Measurements from ENCODE around the gene FGA.
A peak's percentile ranks its signal among the peaks of the same experiment; 100 is the strongest.

FGA gene

GRCh38 chr4:154578919-154579318 is 11.6 kb downstream of the FGA start:
- no peak for DNase-seq

GRCh38 chr4:154577324-154577723 is 13.2 kb downstream of the FGA start:
- no peak for DNase-seq

GRCh38 chr4:154574311-154574710 is 16.2 kb downstream of the FGA start:
- DNase-seq, result no peak

DNA sequence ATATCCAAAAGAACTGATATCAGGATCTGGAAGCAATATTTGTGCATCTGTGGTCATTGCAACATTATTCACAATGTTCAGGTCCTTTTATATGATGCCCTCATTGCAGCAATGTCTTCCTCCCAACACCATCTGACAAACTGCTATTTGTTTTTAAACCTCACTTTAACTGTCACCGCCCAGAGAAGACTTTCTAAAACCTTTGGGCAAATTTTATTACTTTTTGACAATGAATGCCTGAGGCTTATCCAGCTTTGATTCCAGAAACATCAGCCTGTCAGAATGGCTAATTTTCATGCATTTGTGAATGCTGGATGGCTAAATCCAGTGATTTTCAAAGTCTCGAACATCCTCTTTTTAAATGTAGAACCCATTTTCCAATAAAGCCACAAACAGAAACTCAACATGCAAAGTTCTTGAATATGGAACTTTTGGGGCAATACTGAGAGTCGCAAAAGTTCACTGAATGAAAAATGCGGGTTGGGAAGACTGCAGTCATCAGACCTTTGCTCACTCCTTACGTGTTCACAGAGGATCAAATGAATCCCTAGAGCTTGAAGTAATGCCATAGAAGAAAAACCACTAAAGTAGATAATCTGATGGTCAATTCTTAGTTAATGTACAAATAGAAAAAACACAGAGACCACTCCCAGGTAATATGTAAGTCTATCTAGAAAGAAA is 17.2 kb downstream of the FGA start:
- no peak for DNase-seq

GRCh38 chr4:154569584-154569983 is 21.0 kb downstream of the FGA start:
- no peak for DNase-seq

DNA sequence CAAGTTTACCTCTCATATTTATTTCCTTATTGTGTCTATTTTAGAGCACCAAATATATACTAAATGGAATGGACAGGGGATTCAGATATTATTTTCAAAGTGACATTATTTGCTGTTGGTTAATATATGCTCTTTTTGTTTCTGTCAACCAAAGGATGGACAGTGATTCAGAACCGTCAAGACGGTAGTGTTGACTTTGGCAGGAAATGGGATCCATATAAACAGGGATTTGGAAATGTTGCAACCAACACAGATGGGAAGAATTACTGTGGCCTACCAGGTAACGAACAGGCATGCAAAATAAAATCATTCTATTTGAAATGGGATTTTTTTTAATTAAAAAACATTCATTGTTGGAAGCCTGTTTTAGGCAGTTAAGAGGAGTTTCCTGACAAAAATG is 21.5 kb downstream of the FGA start:
- DNase-seq, result no peak

DNA sequence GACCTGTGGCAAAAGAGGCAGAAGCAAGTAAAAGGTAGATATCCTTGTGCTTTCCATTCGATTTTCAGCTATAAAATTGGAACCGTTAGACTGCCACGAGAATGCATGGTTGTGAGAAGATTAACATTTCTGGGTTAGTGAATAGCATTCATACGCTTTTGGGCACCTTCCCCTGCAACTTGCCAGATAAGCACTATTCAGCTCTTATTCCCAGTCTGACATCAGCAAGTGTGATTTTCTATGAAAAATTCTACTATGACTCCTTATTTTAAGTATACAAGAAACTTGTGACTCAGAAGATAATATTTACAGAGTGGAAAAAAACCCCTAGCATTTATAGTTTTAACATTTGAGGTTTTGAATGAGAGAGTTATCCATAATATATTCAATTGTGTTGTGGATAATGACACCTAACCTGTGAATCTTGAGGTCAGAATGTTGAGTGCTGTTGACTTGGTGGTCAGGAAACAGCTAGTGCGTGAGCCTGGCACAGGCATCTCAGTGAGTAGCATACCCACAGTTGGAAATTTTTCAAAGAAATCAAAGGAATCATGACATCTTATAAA is 23.8 kb downstream of the FGA start:
- no peak for DNase-seq

DNA sequence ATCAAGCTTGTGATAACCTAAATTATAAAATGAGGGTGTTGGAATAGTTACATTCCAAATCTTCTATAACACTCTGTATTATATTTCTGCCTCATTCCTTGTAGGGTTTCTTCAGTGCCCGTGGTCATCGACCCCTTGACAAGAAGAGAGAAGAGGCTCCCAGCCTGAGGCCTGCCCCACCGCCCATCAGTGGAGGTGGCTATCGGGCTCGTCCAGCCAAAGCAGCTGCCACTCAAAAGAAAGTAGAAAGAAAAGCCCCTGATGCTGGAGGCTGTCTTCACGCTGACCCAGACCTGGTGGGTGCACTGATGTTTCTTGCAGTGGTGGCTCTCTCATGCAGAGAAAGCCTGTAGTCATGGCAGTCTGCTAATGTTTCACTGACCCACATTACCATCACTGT is 24.8 kb downstream of the FGA start:
- DNase-seq, result no peak

GRCh38 chr4:154564311-154564710 is 26.2 kb downstream of the FGA start:
- no peak for DNase-seq

- no peak for DNase-seq
These were observed 27.8 kb downstream of the FGA start, which contains the start of gene FGB for GRCh38 chr4:154562697-154563254. Gene FGB, plus strand, starts transcription at chr4:154563011. Its CDS starts 8 bp downstream, at chr4:154563019.

- no peak for DNase-seq
These were observed 29.7 kb downstream of the FGA start for GRCh38 chr4:154560824-154561231.

- DNase-seq, result no peak
These were observed 30.1 kb downstream of the FGA start for GRCh38 chr4:154560419-154560801.

GRCh38 chr4:154559494-154560418 is 30.8 kb downstream of the FGA start:
- no peak for DNase-seq

DNA sequence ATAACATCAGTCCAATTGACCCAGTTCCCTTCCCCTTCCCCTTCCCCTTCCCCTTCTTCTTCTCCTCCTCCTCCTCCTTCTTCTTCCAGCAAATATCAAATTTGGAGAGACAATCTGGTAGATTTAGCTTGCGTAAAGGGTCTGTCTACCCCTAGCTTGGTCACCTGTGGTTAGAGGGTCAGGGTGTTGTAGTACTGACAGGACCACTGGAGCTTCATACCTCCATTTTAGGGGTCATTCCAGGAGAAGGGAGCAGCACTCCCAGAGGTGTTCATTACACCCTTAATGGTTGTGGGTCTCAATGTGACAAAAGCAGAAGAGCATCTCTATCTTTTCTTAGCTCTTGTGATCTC is 31.4 kb downstream of the FGA start:
- DNase-seq, result no peak

- DNase-seq, result peak; percentile 62
These were observed 38.5 kb downstream of the FGA start for GRCh38 chr4:154551872-154552686.

DNA sequence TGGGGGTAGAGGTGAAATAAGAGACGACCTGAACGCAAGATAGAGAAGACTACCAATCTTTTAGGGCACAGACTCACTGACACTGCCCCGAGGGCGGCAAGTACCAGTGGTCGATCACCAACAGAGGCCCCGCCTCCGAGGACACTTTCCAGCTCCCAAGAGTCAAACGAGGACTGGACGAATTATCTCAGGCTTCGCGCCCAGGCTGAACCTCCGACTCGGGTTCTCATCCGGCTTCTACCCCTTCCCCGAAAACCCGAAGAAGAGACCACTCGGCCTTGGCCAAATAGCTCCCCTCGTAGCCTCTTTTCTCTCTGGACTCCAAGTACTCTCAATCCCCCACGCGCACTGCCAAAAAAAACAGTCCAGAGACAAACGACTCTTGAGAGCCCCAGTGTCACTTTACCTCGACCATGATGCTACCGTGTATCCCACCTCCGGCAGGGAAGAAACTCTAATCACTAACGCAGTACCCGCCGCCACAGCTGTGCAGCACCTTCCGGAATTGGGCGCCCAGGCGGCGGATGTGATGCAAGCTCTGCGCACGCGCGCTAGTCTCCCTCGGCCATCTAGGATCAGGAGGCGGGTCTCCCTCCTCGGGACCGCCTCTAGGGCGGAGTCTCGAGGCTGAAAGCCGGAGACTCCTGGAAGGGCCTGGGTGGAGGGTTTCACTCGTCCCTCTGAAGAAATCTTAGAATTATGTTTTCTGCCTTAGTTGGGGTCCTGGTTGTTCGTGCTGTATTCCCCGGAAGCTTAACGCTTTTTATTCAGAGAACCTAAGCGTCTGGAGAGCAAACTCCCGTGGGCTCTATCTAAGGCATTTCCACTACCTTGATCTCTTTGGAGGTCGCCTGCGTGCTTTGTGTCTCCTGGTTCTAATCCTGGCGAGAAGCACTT is 40.4 kb downstream of the FGA start, which contains the start of gene PLRG1:
TSS of gene PLRG1 (minus strand) at position 507 of the 897 bp plus-strand sequence. CDS start at position 415, 92 bp downstream.
- DNase-seq, result peak; percentile 96

DNA sequence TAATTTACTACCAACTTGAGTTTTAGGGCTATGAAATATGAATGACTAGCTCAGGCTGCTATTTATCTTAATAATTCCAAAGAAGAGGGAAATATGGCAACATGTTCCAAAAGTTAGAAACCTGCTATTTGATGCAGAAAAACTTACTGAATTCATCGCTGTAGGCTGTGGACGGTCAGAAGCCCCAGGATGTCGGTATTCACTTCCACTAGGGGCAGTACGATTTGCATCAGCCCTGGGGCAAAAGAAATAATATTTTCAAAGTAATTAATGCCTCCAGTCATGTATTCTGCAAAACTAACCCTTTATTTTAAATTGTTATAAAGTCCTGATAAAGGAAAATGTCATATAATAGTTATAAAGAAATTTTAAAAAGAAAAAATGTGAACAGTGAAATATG is 44.9 kb downstream of the FGA start:
- no peak for DNase-seq

DNA sequence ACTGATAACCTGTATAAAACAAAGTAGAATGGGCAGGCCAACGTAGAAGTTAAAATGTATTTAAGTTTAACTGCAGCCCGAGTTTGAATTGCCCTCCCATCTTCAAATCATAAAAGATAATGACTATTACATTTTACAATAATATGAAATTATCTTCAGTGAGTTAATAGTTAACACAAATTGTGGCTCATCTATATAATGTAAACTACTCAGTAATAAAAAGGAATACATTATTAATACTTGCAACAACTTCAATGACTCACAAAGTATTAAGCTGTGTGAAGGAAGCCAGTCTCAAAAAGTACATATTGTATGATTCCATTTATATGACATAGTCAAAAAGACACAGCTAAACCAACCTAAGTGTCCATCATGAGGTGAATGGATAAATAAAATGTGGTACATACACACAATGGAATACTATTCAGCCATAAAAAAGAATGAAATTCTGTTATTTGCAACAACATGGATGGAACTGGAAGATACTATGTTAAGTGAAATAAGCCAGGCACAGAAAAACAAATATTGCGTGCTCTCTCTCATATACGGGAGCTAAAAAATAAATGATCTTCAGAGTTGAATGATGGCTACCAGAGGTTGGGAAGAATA is 48.2 kb downstream of the FGA start:
- DNase-seq, result no peak
